Adipose tissue (tissue), 3 donors: ENCODE results near the gene MIER3. TPM values are rescaled to one million over a fixed set of nuclear protein-coding genes. Genes with fewer than 3 reads are reported as not detected.

Experiments used
- H3K27ac ChIP-seq: one replicate; pipeline ENCODE4 v1.5.1; 2013; ENCODE audit warnings: low read depth, low read length
- WGBS, 3 donors: extraction: QIAGEN DNeasy Blood & Tissue Kit; methylation state at CpG; one replicate each; pipeline ENCODE4 v1.1.7; 2013; 5-methylcytosine and 5-hydroxymethylcytosine counted together
- polyA plus RNA-seq, 3 donors: library from polyadenylated mRNA; stranded (reverse); fragments of 200-250 nt; gene quantifications; one replicate each; pipeline ENCODE4 v1.2.3, GENCODE V29; 2013
- donor health status: healthy with polysubstance abuse.
- donor health status: Bipolar disorder and iron deficiency.
- donor health status: healthy.

Gene MIER3
- polyA plus RNA-seq, 3 donors, result 3.4 to 6.1 (median 5.2) TPM

- WGBS, 3 donors, result 44 to 73% (median 56%) methylated on average over 5 of the region's 5 CpGs
- no peak overlapping the region for H3K27ac ChIP-seq
Observed at GRCh38 chr5:56963246-56963645, 11.3 kb upstream of the MIER3 start.

GRCh38 chr5:56962286-56962685, 10.4 kb upstream of the MIER3 start:
- H3K27ac ChIP-seq, result no peak overlapping the region
- WGBS, 3 donors, result 21 to 38% (median 37%) methylated on average over 2 of the region's 2 CpGs

GRCh38 chr5:56961746-56962145, 9.8 kb upstream of the MIER3 start:
- WGBS, 3 donors, result 80 to 88% (median 84%) methylated on average over 6 of the region's 6 CpGs
- H3K27ac ChIP-seq, result no peak overlapping the region

GRCh38 chr5:56959326-56959725, 7.4 kb upstream of the MIER3 start:
- 79 to 89% (median 84%) methylated on average over 4 of the region's 4 CpGs for WGBS, 3 donors
- H3K27ac ChIP-seq, result no peak overlapping the region

- WGBS, 3 donors, result 88 to 96% (median 91%) methylated on average over 2 of the region's 2 CpGs
- no peak overlapping the region for H3K27ac ChIP-seq
Observed at GRCh38 chr5:56958595-56958994, 6.7 kb upstream of the MIER3 start.

GRCh38 chr5:56954262-56954661, 2.3 kb upstream of the MIER3 start:
- no peak overlapping the region for H3K27ac ChIP-seq
- 91 to 94% (median 93%) methylated on average over 1 of the region's 1 CpG for WGBS, 3 donors

- WGBS, 3 donors, result 0 to 1% (median 0%) methylated on average over 71 to 85 of the region's 85 CpGs
- H3K27ac ChIP-seq, result no peak overlapping the region
Observed at GRCh38 chr5:56951126-56951945, 587 bp downstream of the MIER3 start.

- 0 to 1% (median 1%) methylated on average over 33 of the region's 33 CpGs for WGBS, 3 donors
- no peak overlapping the region for H3K27ac ChIP-seq
Observed at GRCh38 chr5:56950626-56951125, 1.2 kb downstream of the MIER3 start.

GRCh38 chr5:56947052-56947451, 4.9 kb downstream of the MIER3 start:
- H3K27ac ChIP-seq, result no peak overlapping the region

GRCh38 chr5:56941981-56942380, 9.9 kb downstream of the MIER3 start:
- no peak overlapping the region for H3K27ac ChIP-seq
- WGBS, 3 donors, result 32 to 61% (median 40%) methylated on average over 1 of the region's 1 CpG

- WGBS, 3 donors, result 52 to 79% (median 64%) methylated on average over 1 of the region's 1 CpG
- no peak overlapping the region for H3K27ac ChIP-seq
Observed at GRCh38 chr5:56938858-56939257, 13.1 kb downstream of the MIER3 start.

- no peak overlapping the region for H3K27ac ChIP-seq
- 81 to 91% (median 81%) methylated on average over 1 of the region's 1 CpG for WGBS, 3 donors
Observed at GRCh38 chr5:56934325-56934724, 17.6 kb downstream of the MIER3 start.

GRCh38 chr5:56922922-56923321, 29.0 kb downstream of the MIER3 start:
- WGBS, 3 donors, result 96 to 99% (median 97%) methylated on average over 6 of the region's 6 CpGs
- H3K27ac ChIP-seq, result no peak overlapping the region

- WGBS, 3 donors, result 68 to 94% (median 84%) methylated on average over 1 of the region's 1 CpG
- H3K27ac ChIP-seq, result no peak overlapping the region
Observed at GRCh38 chr5:56919942-56920662, 31.8 kb downstream of the MIER3 start.

GRCh38 chr5:56918054-56918453, 33.9 kb downstream of the MIER3 start:
- WGBS, 3 donors, result 63 to 83% (median 65%) methylated on average over 2 of the region's 2 CpGs
- H3K27ac ChIP-seq, result no peak overlapping the region

GRCh38 chr5:56917534-56917933, 34.4 kb downstream of the MIER3 start:
- H3K27ac ChIP-seq, result no peak overlapping the region
- WGBS, 3 donors, result 43 to 85% (median 81%) methylated on average over 2 of the region's 2 CpGs

- no peak overlapping the region for H3K27ac ChIP-seq
- 80 to 96% (median 91%) methylated on average over 2 of the region's 2 CpGs for WGBS, 3 donors
Observed at GRCh38 chr5:56914678-56915077, 37.2 kb downstream of the MIER3 start.

GRCh38 chr5:56913766-56914165, 38.2 kb downstream of the MIER3 start:
- WGBS, 3 donors, result 92 to 97% (median 94%) methylated on average over 3 of the region's 3 CpGs
- H3K27ac ChIP-seq, result no peak overlapping the region

- peak overlapping the region; percentile 21 for H3K27ac ChIP-seq
- WGBS, 3 donors, result 1% methylated on average over 29 of the region's 29 CpGs
Observed at GRCh38 chr5:56910210-56910965, 41.5 kb downstream of the MIER3 start.
